ENCODE results near the gene GMDS.

GRCh38 chr6:2240961-2241360 is 4.4 kb downstream of the GMDS start:
- TF ChIP-seq CTCF (IDR thresholded peaks at IDR 0.05; ENCODE audit: control extremely low read depth in 1 of 3, insufficient read depth in 1 of 3, low read depth in 1 of 3, low read length in 3 of 3) = no peak
- TF ChIP-seq RNF2 (IDR thresholded peaks at IDR 0.05; ENCODE audit: borderline replicate concordance, low read depth, low read length, missing control alignments, poor library complexity, severe bottlenecking) = no peak
- TF ChIP-seq CEBPB (IDR thresholded peaks at IDR 0.05; ENCODE audit: low read depth, low read length) = no peak
- TF ChIP-seq EP300 (IDR thresholded peaks at IDR 0.05; ENCODE audit: borderline replicate concordance in 1 of 2, low read depth in 2 of 2, low read length in 2 of 2) = no peak
- no peak for TF ChIP-seq SIRT6 (IDR thresholded peaks at IDR 0.05; ENCODE audit: low read length)
